ENCODE results near the gene PLPP1.

PLPP1 gene

GRCh38 chr5:55568654-55569512 lies 34.1 kb upstream of the PLPP1 start:
- Mint-ChIP-seq H3K9me3 (no peaks in the 10 kb centered on the region), H3K36me3 (ENCODE audit: insufficient read depth) (peaks cover 3% of the 10 kb centered on the region), H3K27ac (no peak overlapping the region), H3K4me1 (ENCODE audit: low read depth in 2 of 2) (no peaks in the 10 kb centered on the region), H3K27me3 (no peaks in the 10 kb centered on the region), H3K4me3 (no peak overlapping the region)
- ATAC-seq (replicated peaks) (no peak), DNase-seq (no peak)

GRCh38 chr5:55564721-55565120 lies 30.0 kb upstream of the PLPP1 start:
- Mint-ChIP-seq H3K9me3 (no peaks in the 10 kb centered on the region), H3K36me3 (ENCODE audit: insufficient read depth) (no peaks in the 10 kb centered on the region), H3K4me1 (ENCODE audit: low read depth in 2 of 2) (no peaks in the 10 kb centered on the region), H3K4me3 (no peak overlapping the region), H3K27ac (no peak overlapping the region), H3K27me3 (no peaks in the 10 kb centered on the region)
- DNase-seq (no peak), ATAC-seq (replicated peaks) (no peak)

GRCh38 chr5:55558484-55558883 lies 23.7 kb upstream of the PLPP1 start:
- Mint-ChIP-seq H3K27me3 (peaks cover 8 to 10% of the 10 kb centered on the region in 2 donors), H3K27ac (no peak overlapping the region), H3K4me3 (no peak overlapping the region), H3K36me3 (ENCODE audit: insufficient read depth) (no peaks in the 10 kb centered on the region), H3K9me3 (no peaks in the 10 kb centered on the region), H3K4me1 (ENCODE audit: low read depth in 2 of 2) (no peaks in the 10 kb centered on the region)
- DNase-seq = no peak
- no peak for ATAC-seq (replicated peaks)

- DNase-seq (no peak), ATAC-seq (replicated peaks) (no peak)
- H3K4me1 Mint-ChIP-seq (ENCODE audit: low read depth in 2 of 2) = no peaks in the 10 kb centered on the region
- H3K4me3 Mint-ChIP-seq = no peak overlapping the region
- H3K9me3 Mint-ChIP-seq = no peaks in the 10 kb centered on the region
- no peaks in the 10 kb centered on the region for H3K36me3 Mint-ChIP-seq (ENCODE audit: insufficient read depth)
- H3K27me3 Mint-ChIP-seq = peaks cover 8 to 20% of the 10 kb centered on the region in 2 donors
- H3K27ac Mint-ChIP-seq = no peak overlapping the region
Measured at GRCh38 chr5:55557123-55557522, 22.4 kb upstream of the PLPP1 start.

- no peaks in the 10 kb centered on the region for H3K36me3 Mint-ChIP-seq (ENCODE audit: insufficient read depth)
- ATAC-seq (replicated peaks) (no peak), DNase-seq (no peak)
- H3K27me3 Mint-ChIP-seq = peaks cover 27% of the 10 kb centered on the region in 2 donors
- no peak overlapping the region for H3K27ac Mint-ChIP-seq
- H3K4me3 Mint-ChIP-seq = no peak overlapping the region
- H3K4me1 Mint-ChIP-seq (ENCODE audit: low read depth in 2 of 2) = no peaks in the 10 kb centered on the region
- H3K9me3 Mint-ChIP-seq = no peaks in the 10 kb centered on the region
Measured at GRCh38 chr5:55554585-55555202, 19.9 kb upstream of the PLPP1 start.

GRCh38 chr5:55551904-55552303 lies 17.1 kb upstream of the PLPP1 start:
- Mint-ChIP-seq H3K36me3 (ENCODE audit: insufficient read depth) (no peaks in the 10 kb centered on the region), H3K27ac (no peak overlapping the region), H3K4me1 (ENCODE audit: low read depth in 2 of 2) (no peaks in the 10 kb centered on the region), H3K9me3 (no peaks in the 10 kb centered on the region), H3K4me3 (no peak overlapping the region), H3K27me3 (peaks cover 55% of the 10 kb centered on the region in 2 donors)
- no peak for ATAC-seq (replicated peaks)
- DNase-seq = no peak

- Mint-ChIP-seq H3K4me1 (ENCODE audit: low read depth in 2 of 2) (no peaks in the 10 kb centered on the region), H3K9me3 (no peaks in the 10 kb centered on the region), H3K27me3 (peaks cover 58 to 59% of the 10 kb centered on the region in 2 donors), H3K27ac (no peak overlapping the region), H3K36me3 (ENCODE audit: insufficient read depth) (no peaks in the 10 kb centered on the region), H3K4me3 (no peak overlapping the region)
- ATAC-seq (replicated peaks) (no peak), DNase-seq (no peak)
Measured at GRCh38 chr5:55551358-55551757, 16.6 kb upstream of the PLPP1 start.

- no peaks in the 10 kb centered on the region for H3K4me1 Mint-ChIP-seq (ENCODE audit: low read depth in 2 of 2)
- H3K27ac Mint-ChIP-seq = no peak overlapping the region
- peaks cover 41 to 60% of the 10 kb centered on the region in 2 donors for H3K27me3 Mint-ChIP-seq
- no peaks in the 10 kb centered on the region for H3K36me3 Mint-ChIP-seq (ENCODE audit: insufficient read depth)
- no peak overlapping the region for H3K4me3 Mint-ChIP-seq
- ATAC-seq (replicated peaks) = no peak
- no peak for DNase-seq
- H3K9me3 Mint-ChIP-seq = no peaks in the 10 kb centered on the region
Measured at GRCh38 chr5:55547781-55548180, 13.0 kb upstream of the PLPP1 start.

GRCh38 chr5:55546947-55547346 lies 12.2 kb upstream of the PLPP1 start:
- DNase-seq (no peak), ATAC-seq (replicated peaks) (no peak)
- Mint-ChIP-seq H3K27me3 (peaks cover 39 to 60% of the 10 kb centered on the region in 2 donors), H3K4me3 (no peak overlapping the region), H3K4me1 (ENCODE audit: low read depth in 2 of 2) (no peaks in the 10 kb centered on the region), H3K27ac (no peak overlapping the region), H3K9me3 (no peaks in the 10 kb centered on the region), H3K36me3 (ENCODE audit: insufficient read depth) (no peaks in the 10 kb centered on the region)

- Mint-ChIP-seq H3K4me3 (no peak overlapping the region), H3K36me3 (ENCODE audit: insufficient read depth) (no peaks in the 10 kb centered on the region), H3K27me3 (peaks cover 28 to 37% of the 10 kb centered on the region in 2 donors), H3K9me3 (no peaks in the 10 kb centered on the region), H3K27ac (no peak overlapping the region), H3K4me1 (ENCODE audit: low read depth in 2 of 2) (no peaks in the 10 kb centered on the region)
- no peak for DNase-seq
- no peak for ATAC-seq (replicated peaks)
Measured at GRCh38 chr5:55544341-55544740, 9.6 kb upstream of the PLPP1 start.

GRCh38 chr5:55541056-55541635 lies 6.4 kb upstream of the PLPP1 start:
- H3K27me3 Mint-ChIP-seq = peaks cover 0 to 9% of the 10 kb centered on the region in 2 donors
- H3K4me1 Mint-ChIP-seq (ENCODE audit: low read depth in 2 of 2) = no peaks in the 10 kb centered on the region
- no peaks in the 10 kb centered on the region for H3K36me3 Mint-ChIP-seq (ENCODE audit: insufficient read depth)
- no peak overlapping the region for H3K27ac Mint-ChIP-seq
- DNase-seq = no peak
- no peak for ATAC-seq (replicated peaks)
- no peak overlapping the region for H3K4me3 Mint-ChIP-seq
- no peaks in the 10 kb centered on the region for H3K9me3 Mint-ChIP-seq

GRCh38 chr5:55540525-55540924 lies 5.8 kb upstream of the PLPP1 start:
- DNase-seq = no peak
- no peak for ATAC-seq (replicated peaks)
- peaks cover 1 to 2% of the 10 kb centered on the region in 2 donors for H3K4me1 Mint-ChIP-seq (ENCODE audit: low read depth in 2 of 2)
- H3K27ac Mint-ChIP-seq = no peak overlapping the region
- H3K4me3 Mint-ChIP-seq = no peak overlapping the region
- no peaks in the 10 kb centered on the region for H3K36me3 Mint-ChIP-seq (ENCODE audit: insufficient read depth)
- no peaks in the 10 kb centered on the region for H3K9me3 Mint-ChIP-seq
- H3K27me3 Mint-ChIP-seq = peaks cover 0 to 4% of the 10 kb centered on the region in 2 donors

- Mint-ChIP-seq H3K4me3 (no peak overlapping the region), H3K9me3 (no peaks in the 10 kb centered on the region), H3K27ac (no peak overlapping the region), H3K4me1 (ENCODE audit: low read depth in 2 of 2) (peaks cover 5 to 6% of the 10 kb centered on the region in 2 donors), H3K36me3 (ENCODE audit: insufficient read depth) (no peaks in the 10 kb centered on the region), H3K27me3 (no peaks in the 10 kb centered on the region)
- ATAC-seq (replicated peaks) = no peak
- DNase-seq = no peak
Measured at GRCh38 chr5:55540024-55540423, 5.3 kb upstream of the PLPP1 start.

- H3K4me1 Mint-ChIP-seq (ENCODE audit: low read depth in 2 of 2) = peaks cover 9 to 11% of the 10 kb centered on the region in 2 donors
- no peaks in the 10 kb centered on the region for H3K9me3 Mint-ChIP-seq
- no peak for DNase-seq
- peaks cover 3% of the 10 kb centered on the region for H3K36me3 Mint-ChIP-seq (ENCODE audit: insufficient read depth)
- peaks cover 0 to 3% of the 10 kb centered on the region in 2 donors for H3K27me3 Mint-ChIP-seq
- no peak overlapping the region for H3K4me3 Mint-ChIP-seq
- H3K27ac Mint-ChIP-seq = no peak overlapping the region
- no peak for ATAC-seq (replicated peaks)
Measured at GRCh38 chr5:55538661-55539060, 3.9 kb upstream of the PLPP1 start.
